ENCODE results near the gene PSMC3IP. TPM values are rescaled to one million over a fixed set of nuclear protein-coding genes. Genes with fewer than 3 reads are reported as not detected.
A peak's percentile ranks its signal among the peaks of the same experiment; 100 is the strongest.
"Not testable (repeated sequence)": the region's sequence is repeated elsewhere in the genome, so short reads cannot be mapped to it uniquely, and the experiment has no call there.

The PSMC3IP gene
- total and polyA plus RNA-seq, 9 donors: 5.4 to 13.5 (median 11.8) TPM

DNA sequence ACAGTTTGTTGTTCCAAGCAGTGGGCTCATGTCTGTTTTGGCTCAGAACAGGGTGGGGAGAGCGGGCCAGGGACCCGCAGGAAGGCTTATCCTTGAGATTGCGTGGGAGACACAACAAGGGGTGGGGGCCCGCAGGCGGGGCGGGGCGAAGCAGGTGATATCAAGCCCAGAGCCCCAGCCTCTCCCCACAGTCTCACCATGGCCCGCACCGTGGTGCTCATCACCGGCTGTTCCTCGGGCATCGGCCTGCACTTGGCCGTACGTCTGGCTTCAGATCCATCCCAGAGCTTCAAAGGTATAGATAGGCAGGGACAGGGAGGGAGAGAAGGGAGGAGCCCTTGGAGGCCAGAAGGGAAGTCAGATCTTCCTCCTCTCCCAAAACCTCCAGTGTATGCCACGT, 24.8 kb downstream of the PSMC3IP start, which contains the start of gene HSD17B1:
Gene HSD17B1, plus strand, starts transcription at position 188 of the 400 bp plus-strand sequence. Its CDS starts 11 bp downstream, at position 199.
- not testable (repeated sequence) for H3K27ac ChIP-seq (ENCODE audit: low read length); H3K9me3 ChIP-seq (replicated peaks; ENCODE audit: control insufficient read depth, low read depth, low read length); H3K27me3 ChIP-seq (ENCODE audit: control insufficient read depth, insufficient read depth, low read length); DNase-seq; H3K36me3 ChIP-seq (ENCODE audit: control insufficient read depth, insufficient read depth, low read length)
- Histone ChIP-seq H3K4me1 (ENCODE audit: control insufficient read depth, insufficient read depth, low read length) (peaks cover 26% of the 10 kb centered on the region), H3K4me3 (ENCODE audit: low read length) (peak within 1 kb of the TSS; percentile 96)
- 96% methylated on average over 4 of the region's 15 CpGs for WGBS (ENCODE audit: insufficient coverage)

DNA sequence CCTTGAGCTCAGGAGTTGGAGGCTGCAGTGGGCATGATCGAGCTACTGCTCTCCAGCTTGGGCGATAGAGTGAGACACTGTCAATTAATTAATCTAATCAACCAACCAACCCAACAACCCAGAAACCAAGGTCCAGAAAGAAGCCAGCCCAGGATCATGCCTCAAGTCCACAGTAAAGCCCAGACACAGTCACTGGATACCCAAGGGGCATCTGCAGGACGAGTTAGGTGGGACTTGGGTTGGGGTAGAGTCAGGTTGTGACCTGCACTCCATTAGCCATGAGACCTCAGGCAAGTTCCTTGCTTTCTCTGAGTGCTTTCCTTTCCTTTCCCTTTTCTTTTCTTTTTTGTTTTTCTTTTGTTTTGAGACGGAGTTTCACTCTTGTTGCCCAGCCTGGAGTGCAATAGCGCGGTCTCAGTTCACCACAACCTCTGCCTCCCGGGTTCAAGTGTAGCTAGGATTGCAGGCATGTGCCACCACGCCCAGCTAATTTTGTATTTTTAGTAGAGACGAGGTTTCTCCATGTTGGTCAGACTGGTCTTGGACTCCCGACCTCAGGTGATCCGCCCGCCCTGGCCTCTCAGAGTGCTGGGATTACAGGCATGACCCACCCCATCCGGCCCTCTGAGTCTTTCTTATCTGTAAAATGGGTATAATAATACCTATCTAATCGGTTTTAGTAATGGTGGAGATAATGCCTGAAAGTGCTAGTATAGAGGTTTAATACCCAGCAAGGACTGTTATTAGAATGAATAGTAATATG, 28.4 kb downstream of the PSMC3IP start:
- no peak overlapping the region for H3K4me3 ChIP-seq (ENCODE audit: low read length)
- H3K36me3 ChIP-seq (ENCODE audit: control insufficient read depth, insufficient read depth, low read length): peaks cover 13% of the 10 kb centered on the region
- WGBS (ENCODE audit: insufficient coverage): 97% methylated on average over 8 of the region's 14 CpGs
- H3K27ac ChIP-seq (ENCODE audit: low read length): no peak overlapping the region
- no peaks in the 10 kb centered on the region for H3K9me3 ChIP-seq (replicated peaks; ENCODE audit: control insufficient read depth, low read depth, low read length)
- no peak for DNase-seq
- H3K4me1 ChIP-seq (ENCODE audit: control insufficient read depth, insufficient read depth, low read length): peaks cover 29% of the 10 kb centered on the region
- peaks cover 3% of the 10 kb centered on the region for H3K27me3 ChIP-seq (ENCODE audit: control insufficient read depth, insufficient read depth, low read length)

DNA sequence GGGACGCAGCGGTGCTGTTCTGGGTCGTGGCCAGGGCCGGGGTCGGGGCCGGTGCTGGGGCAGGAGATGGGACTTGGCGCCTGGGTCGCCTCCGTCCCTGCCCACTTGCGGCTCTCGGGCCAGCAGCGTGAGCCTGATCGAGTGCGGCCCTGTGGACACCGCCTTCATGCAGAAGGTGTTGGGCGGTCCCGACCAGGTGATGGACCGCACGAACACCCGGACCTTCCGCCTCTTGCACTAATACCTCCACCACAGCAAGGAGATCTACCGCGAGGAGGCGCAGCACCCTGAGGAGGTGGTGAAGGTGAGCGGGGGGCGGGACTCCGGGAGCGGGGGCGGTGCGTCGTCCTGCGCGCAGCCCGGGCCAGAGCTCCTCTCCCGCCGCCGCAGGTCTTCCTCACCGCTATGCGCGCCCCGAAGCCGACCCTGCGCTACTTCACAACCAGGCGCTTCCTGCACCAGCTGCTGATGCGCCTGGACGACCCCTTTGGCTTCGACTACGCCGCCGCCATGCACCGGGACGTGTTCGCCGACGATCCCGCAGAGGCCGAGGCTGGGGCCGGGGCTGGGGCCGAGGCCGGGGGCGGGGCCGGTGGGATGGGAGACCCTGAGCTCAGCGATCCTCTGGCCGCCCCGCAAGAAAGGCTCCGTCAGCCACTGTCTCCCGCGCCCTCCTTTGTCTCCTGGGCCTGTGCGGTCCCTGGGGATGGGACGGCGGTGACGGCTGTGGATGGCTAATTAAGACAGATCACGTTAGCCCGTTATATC, 29.3 kb downstream of the PSMC3IP start:
- 8% methylated on average over 59 of the region's 74 CpGs for WGBS (ENCODE audit: insufficient coverage)
- Histone ChIP-seq H3K9me3 (replicated peaks; ENCODE audit: control insufficient read depth, low read depth, low read length) (no peaks in the 10 kb centered on the region), H3K27me3 (ENCODE audit: control insufficient read depth, insufficient read depth, low read length) (peaks cover 3% of the 10 kb centered on the region), H3K4me3 (ENCODE audit: low read length) (peak overlapping the region; percentile 37), H3K4me1 (ENCODE audit: control insufficient read depth, insufficient read depth, low read length) (peaks cover 29% of the 10 kb centered on the region), H3K27ac (ENCODE audit: low read length) (no peak overlapping the region), H3K36me3 (ENCODE audit: control insufficient read depth, insufficient read depth, low read length) (peaks cover 17% of the 10 kb centered on the region)
- no peak for DNase-seq

- Histone ChIP-seq H3K27me3 (ENCODE audit: control insufficient read depth, insufficient read depth, low read length) (peaks cover 3% of the 10 kb centered on the region), H3K36me3 (ENCODE audit: control insufficient read depth, insufficient read depth, low read length) (peaks cover 23% of the 10 kb centered on the region), H3K4me1 (ENCODE audit: control insufficient read depth, insufficient read depth, low read length) (peaks cover 31% of the 10 kb centered on the region), H3K27ac (ENCODE audit: low read length) (no peak overlapping the region), H3K4me3 (ENCODE audit: low read length) (no peak overlapping the region), H3K9me3 (replicated peaks; ENCODE audit: control insufficient read depth, low read depth, low read length) (no peaks in the 10 kb centered on the region)
- DNase-seq: no peak
- 84% methylated on average over 13 of the region's 14 CpGs for WGBS (ENCODE audit: insufficient coverage)
Measured at GRCh38 chr17:42547698-42548069, 29.8 kb downstream of the PSMC3IP start.

DNA sequence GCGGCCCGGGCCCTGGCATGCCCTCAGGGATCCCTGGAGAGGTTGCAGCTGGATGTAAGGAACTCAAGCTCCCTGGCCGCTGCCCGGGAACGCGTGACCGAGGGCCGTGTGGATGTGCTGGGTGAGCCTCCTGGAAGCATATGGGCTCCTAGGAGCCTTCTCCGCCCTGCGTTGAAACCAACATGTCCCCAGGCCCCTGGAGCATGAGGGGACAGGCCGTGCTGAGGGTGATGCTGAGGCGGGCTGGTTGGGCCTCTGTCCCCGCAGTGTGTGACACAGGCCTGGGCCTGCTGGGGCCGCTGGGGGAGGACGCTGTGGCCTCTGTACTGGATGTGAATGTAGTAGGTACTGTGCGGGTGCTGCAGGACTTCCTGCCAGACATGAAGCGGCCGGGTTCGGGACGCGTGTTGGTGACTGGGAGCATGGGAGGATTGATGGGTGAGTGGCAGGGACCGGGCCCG, 30.5 kb downstream of the PSMC3IP start:
- peaks cover 3% of the 10 kb centered on the region for H3K27me3 ChIP-seq (ENCODE audit: control insufficient read depth, insufficient read depth, low read length)
- no peak overlapping the region for H3K27ac ChIP-seq (ENCODE audit: low read length)
- no peaks in the 10 kb centered on the region for H3K9me3 ChIP-seq (replicated peaks; ENCODE audit: control insufficient read depth, low read depth, low read length)
- 71% methylated on average over 19 of the region's 23 CpGs for WGBS (ENCODE audit: insufficient coverage)
- H3K4me1 ChIP-seq (ENCODE audit: control insufficient read depth, insufficient read depth, low read length): peaks cover 37% of the 10 kb centered on the region
- peaks cover 27% of the 10 kb centered on the region for H3K36me3 ChIP-seq (ENCODE audit: control insufficient read depth, insufficient read depth, low read length)
- H3K4me3 ChIP-seq (ENCODE audit: low read length): no peak overlapping the region
- DNase-seq: no peak

DNA sequence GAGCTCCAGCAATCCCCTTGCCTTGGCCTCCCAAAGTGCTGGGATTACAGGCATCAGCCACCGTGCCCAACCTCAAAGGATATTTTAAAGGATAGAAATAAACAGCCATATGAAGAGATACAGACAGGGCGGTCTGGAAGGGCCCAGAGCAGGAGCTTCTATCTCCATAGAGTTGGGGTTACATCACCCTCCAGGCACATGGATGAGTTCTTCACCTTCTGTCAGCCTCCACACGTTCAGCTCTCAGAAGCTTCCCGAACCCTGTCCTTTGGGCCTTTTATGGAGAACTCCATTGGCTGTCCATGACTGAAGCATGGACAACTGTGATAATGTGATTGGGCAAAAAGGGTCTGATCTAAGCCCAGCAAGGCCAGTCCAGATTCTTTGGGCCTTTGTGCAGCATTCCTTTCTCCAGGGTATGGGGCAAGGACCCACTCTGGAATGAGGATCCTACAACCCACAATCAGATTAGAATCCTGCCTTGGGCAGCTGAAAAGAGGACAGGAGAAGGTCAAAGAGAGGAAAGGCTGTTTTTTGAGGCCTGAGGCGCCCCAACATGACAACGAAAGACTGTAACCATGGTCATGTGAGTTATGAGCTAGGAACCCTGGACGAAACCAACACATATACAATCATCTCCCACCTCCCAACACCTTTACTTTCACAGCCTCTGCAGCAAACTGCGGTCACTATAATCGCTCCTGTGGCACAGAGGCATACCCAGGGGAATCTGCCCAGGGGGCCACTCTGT, 31.6 kb downstream of the PSMC3IP start:
- not testable (repeated sequence) for H3K27ac ChIP-seq (ENCODE audit: low read length); H3K9me3 ChIP-seq (replicated peaks; ENCODE audit: control insufficient read depth, low read depth, low read length); DNase-seq; H3K4me3 ChIP-seq (ENCODE audit: low read length); H3K27me3 ChIP-seq (ENCODE audit: control insufficient read depth, insufficient read depth, low read length)
- WGBS (ENCODE audit: insufficient coverage): 100% methylated on average over 1 of the region's 9 CpGs
- peaks cover 37% of the 10 kb centered on the region for H3K4me1 ChIP-seq (ENCODE audit: control insufficient read depth, insufficient read depth, low read length)
- H3K36me3 ChIP-seq (ENCODE audit: control insufficient read depth, insufficient read depth, low read length): peaks cover 37% of the 10 kb centered on the region

GRCh38 chr17:42544874-42545283, 32.6 kb downstream of the PSMC3IP start:
- peaks cover 3% of the 10 kb centered on the region for H3K27me3 ChIP-seq (ENCODE audit: control insufficient read depth, insufficient read depth, low read length)
- H3K27ac ChIP-seq (ENCODE audit: low read length): peak overlapping the region; percentile 13
- DNase-seq: no peak
- H3K36me3 ChIP-seq (ENCODE audit: control insufficient read depth, insufficient read depth, low read length): peaks cover 44% of the 10 kb centered on the region
- 64% methylated on average over 4 of the region's 8 CpGs for WGBS (ENCODE audit: insufficient coverage)
- no peaks in the 10 kb centered on the region for H3K9me3 ChIP-seq (replicated peaks; ENCODE audit: control insufficient read depth, low read depth, low read length)
- peaks cover 37% of the 10 kb centered on the region for H3K4me1 ChIP-seq (ENCODE audit: control insufficient read depth, insufficient read depth, low read length)
- no peak overlapping the region for H3K4me3 ChIP-seq (ENCODE audit: low read length)

DNA sequence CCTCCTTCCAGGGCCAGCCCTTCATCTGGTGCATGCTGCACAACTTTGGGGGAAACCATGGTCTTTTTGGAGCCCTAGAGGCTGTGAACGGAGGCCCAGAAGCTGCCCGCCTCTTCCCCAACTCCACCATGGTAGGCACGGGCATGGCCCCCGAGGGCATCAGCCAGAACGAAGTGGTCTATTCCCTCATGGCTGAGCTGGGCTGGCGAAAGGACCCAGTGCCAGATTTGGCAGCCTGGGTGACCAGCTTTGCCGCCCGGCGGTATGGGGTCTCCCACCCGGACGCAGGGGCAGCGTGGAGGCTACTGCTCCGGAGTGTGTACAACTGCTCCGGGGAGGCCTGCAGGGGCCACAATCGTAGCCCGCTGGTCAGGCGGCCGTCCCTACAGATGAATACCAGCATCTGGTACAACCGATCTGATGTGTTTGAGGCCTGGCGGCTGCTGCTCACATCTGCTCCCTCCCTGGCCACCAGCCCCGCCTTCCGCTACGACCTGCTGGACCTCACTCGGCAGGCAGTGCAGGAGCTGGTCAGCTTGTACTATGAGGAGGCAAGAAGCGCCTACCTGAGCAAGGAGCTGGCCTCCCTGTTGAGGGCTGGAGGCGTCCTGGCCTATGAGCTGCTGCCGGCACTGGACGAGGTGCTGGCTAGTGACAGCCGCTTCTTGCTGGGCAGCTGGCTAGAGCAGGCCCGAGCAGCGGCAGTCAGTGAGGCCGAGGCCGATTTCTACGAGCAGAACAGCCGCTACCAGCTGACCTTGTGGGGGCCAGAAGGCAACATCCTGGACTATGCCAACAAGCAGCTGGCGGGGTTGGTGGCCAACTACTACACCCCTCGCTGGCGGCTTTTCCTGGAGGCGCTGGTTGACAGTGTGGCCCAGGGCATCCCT, 34.1 kb downstream of the PSMC3IP start:
- H3K36me3 ChIP-seq (ENCODE audit: control insufficient read depth, insufficient read depth, low read length): peaks cover 58% of the 10 kb centered on the region
- H3K4me3 ChIP-seq (ENCODE audit: low read length): no peak overlapping the region
- whole genome bisulfite sequencing (ENCODE audit: insufficient coverage): 81% methylated on average over 39 of the region's 39 CpGs
- H3K9me3 ChIP-seq (replicated peaks; ENCODE audit: control insufficient read depth, low read depth, low read length): no peaks in the 10 kb centered on the region
- peak overlapping the region; percentile 84 for H3K27ac ChIP-seq (ENCODE audit: low read length)
- peak; percentile 85 for DNase-seq
- peaks cover 36% of the 10 kb centered on the region for H3K4me1 ChIP-seq (ENCODE audit: control insufficient read depth, insufficient read depth, low read length)
- H3K27me3 ChIP-seq (ENCODE audit: control insufficient read depth, insufficient read depth, low read length): no peaks in the 10 kb centered on the region

GRCh38 chr17:42541041-42541833, 36.3 kb downstream of the PSMC3IP start:
- no peak overlapping the region for H3K4me3 ChIP-seq (ENCODE audit: low read length)
- no peaks in the 10 kb centered on the region for H3K9me3 ChIP-seq (replicated peaks; ENCODE audit: control insufficient read depth, low read depth, low read length)
- H3K4me1 ChIP-seq (ENCODE audit: control insufficient read depth, insufficient read depth, low read length): peaks cover 54% of the 10 kb centered on the region
- WGBS (ENCODE audit: insufficient coverage): 87% methylated on average over 13 of the region's 17 CpGs
- no peak for DNase-seq
- H3K27ac ChIP-seq (ENCODE audit: low read length): no peak overlapping the region
- no peaks in the 10 kb centered on the region for H3K27me3 ChIP-seq (ENCODE audit: control insufficient read depth, insufficient read depth, low read length)
- peaks cover 69% of the 10 kb centered on the region for H3K36me3 ChIP-seq (ENCODE audit: control insufficient read depth, insufficient read depth, low read length)
